Measurements from ENCODE around the gene ST3GAL3. TPM values are rescaled to one million over a fixed set of nuclear protein-coding genes. Genes with fewer than 3 reads are reported as not detected.

ST3GAL3 gene
- total and polyA plus RNA-seq, 3 donors from 2014 or later = 42.9 to 62.0 (median 50.7) TPM

GRCh38 chr1:43934986-43935324 lies 227.6 kb downstream of the ST3GAL3 start:
- WGBS, 2 donors = 47 to 80% methylated on average over 2 to 5 of the region's 5 CpGs
- Histone ChIP-seq H3K36me3 (ENCODE audit: low read depth, missing control alignments) (no peaks in the 10 kb centered on the region), H3K9me3 (no peaks in the 10 kb centered on the region), H3K27me3 (no peaks in the 10 kb centered on the region), H3K4me1 (peaks cover 15% of the 10 kb centered on the region), H3K4me3 (no peak overlapping the region), H3K27ac (no peak overlapping the region)
- no peak for DNase-seq
- TF ChIP-seq POLR2A (IDR thresholded peaks at IDR 0.05) (no peak), CTCF (IDR thresholded peaks at IDR 0.05) (no peak)
- intact Hi-C loops (cut with DNase I; ENCODE audit: low total_unique reads) = loop anchor here (10.0 kb wide), 1 partner anchor 400 kb away; the partner anchor contains the start of gene PTPRF

- no peaks in the 10 kb centered on the region for H3K9me3 ChIP-seq
- no peak overlapping the region for H3K27ac ChIP-seq
- no peaks in the 10 kb centered on the region for H3K36me3 ChIP-seq (ENCODE audit: low read depth, missing control alignments)
- peak overlapping the region; percentile 39 to 40 for H3K4me3 ChIP-seq
- TF ChIP-seq CTCF (IDR thresholded peaks at IDR 0.05) = no peak
- no peak for TF ChIP-seq POLR2A (IDR thresholded peaks at IDR 0.05)
- intact Hi-C loops (cut with DNase I; ENCODE audit: low total_unique reads) = loop anchor here (2.0 to 10.0 kb wide), 2 partner anchors 173 to 401 kb away; partner anchors contain the start of gene PTPRF
- DNase-seq = no peak
- no peaks in the 10 kb centered on the region for H3K27me3 ChIP-seq
- WGBS, 2 donors = 24 to 55% methylated on average over 4 to 14 of the region's 48 CpGs
- H3K4me1 ChIP-seq = peaks cover 15% of the 10 kb centered on the region
These were observed 228.5 kb downstream of the ST3GAL3 start for GRCh38 chr1:43935711-43936427.

- Histone ChIP-seq H3K27ac (no peak overlapping the region), H3K9me3 (no peaks in the 10 kb centered on the region), H3K4me1 (peaks cover 15% of the 10 kb centered on the region), H3K27me3 (no peaks in the 10 kb centered on the region), H3K36me3 (ENCODE audit: low read depth, missing control alignments) (no peaks in the 10 kb centered on the region), H3K4me3 (peak overlapping the region; percentile 34 to 40)
- intact Hi-C loops (cut with DNase I; ENCODE audit: low total_unique reads) = loop anchor here (2.0 to 10.0 kb wide), 2 partner anchors 174 to 402 kb away; partner anchors contain the start of gene PTPRF
- TF ChIP-seq POLR2A (IDR thresholded peaks at IDR 0.05) = no peak
- no peak for TF ChIP-seq CTCF (IDR thresholded peaks at IDR 0.05)
- WGBS, 2 donors = 8% methylated on average over 42 of the region's 56 CpGs; no CpG with 5 or more reads in 1 of the 2 donors
- DNase-seq = peak; percentile 40
These were observed 229.3 kb downstream of the ST3GAL3 start for GRCh38 chr1:43936431-43937151.

GRCh38 chr1:43937179-43937865 lies 230.0 kb downstream of the ST3GAL3 start:
- peaks cover 15% of the 10 kb centered on the region for H3K4me1 ChIP-seq
- no peaks in the 10 kb centered on the region for H3K36me3 ChIP-seq (ENCODE audit: low read depth, missing control alignments)
- no peak for DNase-seq
- WGBS, 2 donors = 91% methylated on average over 7 to 8 of the region's 8 CpGs
- TF ChIP-seq CTCF (IDR thresholded peaks at IDR 0.05) = no peak
- TF ChIP-seq POLR2A (IDR thresholded peaks at IDR 0.05) = no peak
- no peak overlapping the region for H3K27ac ChIP-seq
- no peak overlapping the region for H3K4me3 ChIP-seq
- no peaks in the 10 kb centered on the region for H3K27me3 ChIP-seq
- intact Hi-C loops (cut with DNase I; ENCODE audit: low total_unique reads) = loop anchor here (2.0 to 10.0 kb wide), 2 partner anchors 175 to 403 kb away; partner anchors contain the start of gene PTPRF
- H3K9me3 ChIP-seq = no peaks in the 10 kb centered on the region

All from testis (tissue), 3 donors.